ENCODE measurements around the gene UGT1A4. TPM values are rescaled to one million over a fixed set of nuclear protein-coding genes. Genes with fewer than 3 reads are reported as not detected.

The UGT1A4 gene
- total RNA-seq, 1 donor from 2014 or later = not detected

DNA sequence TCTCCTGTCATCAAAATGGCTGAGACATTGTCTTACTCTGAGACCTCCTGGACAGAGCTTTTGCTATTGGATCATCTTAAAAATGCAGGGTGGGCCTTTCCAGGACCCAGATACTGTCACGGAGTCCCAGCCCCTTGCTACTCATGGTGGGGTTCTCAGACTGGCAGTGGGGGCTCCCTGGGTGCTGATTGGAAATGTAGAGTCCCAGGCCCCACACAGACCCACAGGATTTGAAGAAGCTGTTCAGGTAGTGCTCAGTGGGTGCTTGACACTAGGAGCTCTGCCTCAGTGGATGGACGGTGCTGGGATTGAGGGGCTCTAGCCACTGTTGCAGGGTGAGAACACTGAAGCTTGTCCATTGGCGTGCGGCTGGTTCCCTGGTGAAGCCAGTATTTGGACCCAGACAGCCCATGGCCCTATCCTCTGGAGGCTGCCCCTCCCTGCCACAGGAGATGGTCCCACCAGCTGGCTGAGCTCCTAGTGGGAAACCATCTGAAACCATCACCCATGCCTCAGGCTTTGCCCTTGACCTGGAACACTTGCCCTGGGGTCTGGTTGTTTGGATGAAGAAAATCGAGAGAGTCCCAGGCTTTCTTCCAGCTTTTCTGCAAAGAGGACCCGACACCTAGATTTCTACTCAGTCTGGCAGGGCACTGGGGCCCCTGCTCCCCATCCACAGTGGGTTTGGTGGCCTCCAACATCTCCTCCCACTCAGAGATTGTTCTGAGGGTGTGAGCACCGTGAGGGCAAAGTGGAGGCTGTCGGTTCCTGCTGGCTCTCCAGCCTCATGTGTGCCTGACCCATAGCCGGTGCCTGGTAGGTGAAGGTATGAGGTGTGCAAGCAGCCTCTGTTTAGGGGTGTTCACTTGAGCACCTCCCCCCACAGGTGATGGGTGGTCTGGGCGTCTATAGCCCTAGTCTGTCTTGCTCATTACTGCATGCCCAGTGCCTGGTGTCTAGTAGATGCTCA lies 89.7 kb downstream of the UGT1A4 start:
- DNase-seq (ENCODE audit: low read depth) = no peak

DNA sequence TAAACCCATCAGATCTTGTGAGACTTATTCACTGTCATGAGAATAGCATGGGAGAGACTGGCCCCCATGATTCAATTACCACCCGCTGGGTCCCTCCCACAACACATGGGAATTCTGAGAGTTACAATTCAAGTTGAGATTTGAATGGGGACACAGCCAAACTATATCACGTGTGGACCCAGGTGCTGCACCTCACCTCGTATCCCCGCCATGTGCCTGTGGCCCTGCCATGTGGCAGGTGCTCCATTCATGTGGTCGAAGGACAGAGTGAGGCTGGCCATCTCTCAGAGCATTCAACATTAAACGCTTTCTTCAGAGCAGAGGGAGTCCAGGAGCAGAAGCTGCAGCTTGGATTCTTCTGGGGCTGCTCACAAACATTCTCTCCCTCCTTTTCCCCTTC lies 91.8 kb downstream of the UGT1A4 start:
- DNase-seq (ENCODE audit: low read depth) = no peak

DNA sequence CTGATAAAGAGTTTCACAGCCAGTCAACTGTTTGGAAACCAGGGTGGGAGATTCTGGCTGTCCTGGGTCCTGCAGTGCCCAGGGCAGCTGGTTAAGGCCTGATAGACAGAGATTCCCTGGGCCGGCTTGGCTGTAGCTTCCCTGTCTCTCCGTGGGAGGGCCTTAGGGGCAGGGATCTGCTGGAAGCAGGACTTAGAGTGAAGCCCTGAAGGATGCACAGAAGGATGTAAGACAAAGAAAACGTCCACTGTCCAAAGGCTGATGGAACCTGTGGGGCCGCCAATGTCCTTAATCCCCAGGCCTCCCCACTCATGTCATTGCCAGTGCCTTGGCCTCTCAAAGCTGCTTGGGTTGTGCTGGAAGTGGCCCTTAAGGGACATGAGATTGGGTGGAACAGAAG lies 92.6 kb downstream of the UGT1A4 start:
- no peak for DNase-seq (ENCODE audit: low read depth)

DNA sequence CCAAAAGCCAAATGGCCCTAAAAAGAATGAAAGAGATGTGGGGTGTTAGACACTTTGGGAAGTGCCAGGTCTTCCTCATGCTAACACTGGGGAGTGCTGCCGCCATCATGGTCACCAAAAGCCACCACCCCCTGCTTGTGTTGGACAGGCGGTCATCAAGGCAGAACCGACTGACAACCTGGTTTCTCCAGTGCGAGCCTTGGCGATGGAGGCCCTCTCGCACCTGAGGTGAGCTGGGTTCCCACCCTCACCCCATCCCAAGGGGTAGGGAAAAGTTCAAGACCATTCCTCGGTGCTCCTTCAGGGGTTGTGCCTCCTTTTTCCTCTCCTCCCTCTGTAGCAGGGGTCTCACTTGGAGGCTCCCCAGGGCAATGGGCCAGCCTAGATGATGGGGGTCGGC lies 93.2 kb downstream of the UGT1A4 start:
- no peak for DNase-seq (ENCODE audit: low read depth)

DNA sequence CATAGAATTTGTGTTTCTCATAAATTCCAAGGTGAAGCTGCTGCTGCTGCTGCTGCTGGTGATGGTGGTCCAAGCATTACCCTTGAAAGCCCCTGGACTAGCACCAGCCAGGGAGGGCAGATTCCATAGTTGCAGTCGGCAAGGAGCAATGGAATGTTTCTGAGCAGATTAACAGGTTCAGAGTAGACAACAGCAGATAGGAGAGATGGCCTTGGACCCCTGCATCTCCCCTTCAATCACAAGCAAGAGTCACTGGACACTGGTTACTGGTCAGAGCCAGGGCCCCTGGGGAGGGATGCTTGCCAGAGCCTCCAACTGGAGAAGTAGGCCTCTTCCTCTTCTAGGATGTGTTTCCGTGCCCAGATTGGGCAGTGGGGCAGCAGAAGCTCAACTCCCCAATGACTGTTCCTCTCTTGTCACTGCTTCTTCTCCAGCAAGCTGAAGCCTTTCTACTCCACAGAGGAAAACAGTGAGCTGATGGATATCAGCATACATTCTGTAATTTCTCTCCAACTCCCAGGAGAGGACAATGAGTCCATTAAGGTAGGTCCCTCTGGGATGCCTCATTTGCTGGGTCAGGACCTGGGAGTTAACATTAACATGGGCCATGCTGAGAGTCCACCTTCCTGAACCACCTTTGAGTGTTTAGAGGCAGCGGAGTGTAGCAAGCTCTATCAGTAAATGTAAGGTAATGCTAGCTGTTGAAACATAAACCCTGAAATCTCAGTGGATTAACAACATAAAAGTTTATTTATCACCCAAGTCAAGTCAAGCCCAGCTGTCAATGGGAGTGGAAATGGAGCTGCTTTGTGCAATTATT lies 94.9 kb downstream of the UGT1A4 start:
- DNase-seq (ENCODE audit: low read depth) = no peak

DNA sequence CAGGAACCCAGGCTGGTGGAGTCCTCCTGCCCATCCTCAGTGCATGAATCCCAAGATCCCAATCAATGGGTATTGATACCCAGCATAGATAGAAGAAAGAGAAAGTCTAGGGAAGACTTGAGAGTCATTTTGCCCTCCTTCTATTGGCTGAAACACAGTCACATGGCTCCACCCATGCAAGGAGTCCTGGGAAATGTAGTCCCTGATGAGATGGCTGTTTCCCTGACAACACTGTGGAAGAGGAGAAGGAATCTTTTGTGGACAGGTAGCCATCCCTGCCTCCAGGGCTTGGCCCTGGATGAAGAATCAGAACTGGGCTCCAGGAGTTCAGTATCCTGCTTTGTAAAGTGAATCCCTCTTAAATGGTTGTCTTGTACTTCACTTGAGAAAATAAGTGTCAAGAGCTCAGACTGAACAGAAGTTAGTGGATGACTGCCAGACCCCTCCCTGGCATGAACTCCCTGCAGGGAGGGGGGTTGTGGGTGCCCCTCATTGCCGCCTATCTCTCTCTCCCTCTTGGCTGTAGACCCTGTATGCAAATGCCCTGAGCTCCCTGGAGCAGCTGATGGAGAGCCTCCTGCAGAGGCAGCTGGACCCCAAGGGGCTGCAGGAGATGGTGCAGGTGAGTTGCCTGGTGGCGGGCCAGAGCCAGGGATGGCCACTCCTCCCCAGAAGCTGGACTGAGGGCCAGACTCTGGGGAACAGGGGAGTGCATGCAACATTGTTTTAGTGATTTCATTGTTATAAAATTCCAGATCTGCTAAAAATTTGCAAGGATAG lies 95.7 kb downstream of the UGT1A4 start:
- no peak for DNase-seq (ENCODE audit: low read depth)

DNA sequence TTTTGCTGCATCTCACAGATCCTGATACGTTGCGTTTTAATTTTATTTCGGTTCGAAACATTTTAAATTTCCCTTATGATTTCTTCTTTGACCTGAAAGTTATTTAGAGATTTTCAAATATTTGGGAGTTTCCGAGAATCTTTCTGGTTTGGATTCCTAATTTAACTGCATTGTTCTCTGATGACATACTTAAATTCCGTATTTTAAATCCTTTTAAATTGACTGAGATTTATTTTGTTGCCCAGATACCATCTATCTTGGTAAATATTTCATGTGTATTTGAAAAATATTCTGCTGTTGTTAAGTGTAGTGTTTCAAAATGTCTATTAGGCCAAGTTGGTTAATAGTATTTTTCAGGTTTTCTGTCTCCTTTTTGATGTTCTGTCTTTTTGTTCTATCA lies 97.3 kb downstream of the UGT1A4 start:
- no peak for DNase-seq (ENCODE audit: low read depth)

DNA sequence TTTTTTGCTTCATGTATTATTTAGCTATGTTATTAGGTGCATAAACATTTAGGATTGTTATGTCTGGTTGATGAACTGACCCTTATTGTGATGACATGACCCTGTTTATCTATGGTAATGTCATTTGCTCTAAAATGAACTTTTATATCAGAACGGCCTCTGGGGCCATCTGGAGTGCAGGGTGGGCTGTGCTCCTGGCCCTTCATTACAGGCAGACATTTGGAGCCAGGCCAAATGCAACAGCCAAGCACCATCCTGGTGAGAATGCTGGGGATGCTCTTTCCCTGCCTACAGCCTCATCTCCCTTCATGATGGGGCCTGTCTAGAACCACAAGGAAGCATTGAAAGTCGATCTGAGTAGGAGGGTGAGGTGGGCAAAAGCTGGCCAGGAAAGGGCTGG lies 97.8 kb downstream of the UGT1A4 start:
- no peak for DNase-seq (ENCODE audit: low read depth)

DNA sequence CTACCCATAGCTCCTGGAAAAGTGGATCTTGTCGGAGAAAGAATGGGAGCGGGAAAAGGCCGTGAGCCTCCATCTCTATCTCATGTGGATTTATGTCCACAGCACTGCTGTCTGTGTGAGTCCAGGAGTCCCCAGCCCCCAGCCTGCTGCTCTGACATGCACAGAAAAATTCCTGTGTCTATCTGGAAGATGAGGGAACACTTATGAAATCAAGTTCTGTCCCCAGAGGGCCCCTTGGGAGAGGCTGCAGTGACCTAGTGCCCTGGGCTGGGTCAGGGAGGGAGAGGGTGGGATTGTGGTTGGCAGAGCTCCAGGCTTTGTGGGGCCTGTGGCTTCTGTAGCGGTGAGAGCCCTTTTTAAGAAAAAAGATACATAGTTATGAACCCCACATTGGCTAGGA lies 98.2 kb downstream of the UGT1A4 start:
- no peak for DNase-seq (ENCODE audit: low read depth)

DNA sequence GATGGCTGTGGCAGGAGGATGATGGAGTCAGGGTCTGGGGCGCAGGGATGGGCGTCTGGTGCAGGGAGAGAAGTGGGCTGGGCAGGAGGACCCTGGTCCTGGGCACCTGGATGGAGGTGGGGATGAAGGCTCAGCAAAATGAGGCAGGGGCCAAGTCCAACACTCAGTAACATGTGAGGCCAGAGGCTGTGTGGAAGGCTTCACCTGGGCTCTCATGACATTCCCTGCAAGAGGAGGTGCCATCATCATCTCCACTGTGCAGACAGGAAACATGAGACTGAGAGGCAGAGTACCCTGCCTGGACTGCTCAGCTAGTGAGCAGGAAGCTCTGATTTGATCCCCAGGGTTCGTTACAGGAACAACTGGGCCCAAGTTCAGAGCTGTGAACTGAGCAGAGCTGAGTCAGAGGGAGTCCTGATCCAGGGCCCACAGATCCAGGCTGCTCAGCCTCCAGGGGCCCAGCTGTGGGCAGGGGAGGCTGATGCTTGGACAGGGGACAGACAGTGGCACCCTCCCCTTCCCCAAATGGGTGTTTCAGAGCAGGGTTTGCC lies 98.9 kb downstream of the UGT1A4 start:
- no peak for DNase-seq (ENCODE audit: low read depth)

DNA sequence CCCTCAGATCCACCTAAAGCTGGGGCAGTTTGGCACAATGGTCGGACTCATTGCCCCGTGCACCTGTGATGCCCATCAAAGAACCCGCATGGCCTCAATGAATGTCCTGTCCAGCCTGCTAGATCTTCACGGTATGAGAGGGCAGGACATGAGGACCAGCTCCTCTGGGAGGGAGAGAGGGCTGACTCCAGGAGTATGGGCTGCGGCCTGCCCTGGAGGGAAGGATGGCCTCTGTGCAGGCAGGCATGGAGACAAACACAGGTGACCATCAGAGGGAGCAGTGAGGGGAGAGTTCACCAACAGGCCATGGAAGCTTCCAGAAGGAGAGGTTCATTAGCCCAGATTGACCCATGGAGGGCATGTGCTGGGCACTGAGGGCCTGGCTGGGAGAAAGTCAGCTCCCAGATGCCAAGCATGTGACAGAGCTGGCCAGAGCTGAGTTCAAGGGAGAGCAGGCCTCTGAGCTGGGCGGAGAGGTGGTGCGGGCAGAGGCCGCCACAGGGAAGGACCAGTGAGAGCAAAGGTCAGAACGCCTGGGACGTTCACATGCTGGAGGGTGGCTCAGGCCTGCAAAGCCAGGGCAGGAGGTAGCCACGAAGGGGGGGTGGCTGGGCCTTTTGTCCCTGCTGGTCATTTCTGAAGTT lies 99.6 kb downstream of the UGT1A4 start:
- no peak for DNase-seq (ENCODE audit: low read depth)

DNA sequence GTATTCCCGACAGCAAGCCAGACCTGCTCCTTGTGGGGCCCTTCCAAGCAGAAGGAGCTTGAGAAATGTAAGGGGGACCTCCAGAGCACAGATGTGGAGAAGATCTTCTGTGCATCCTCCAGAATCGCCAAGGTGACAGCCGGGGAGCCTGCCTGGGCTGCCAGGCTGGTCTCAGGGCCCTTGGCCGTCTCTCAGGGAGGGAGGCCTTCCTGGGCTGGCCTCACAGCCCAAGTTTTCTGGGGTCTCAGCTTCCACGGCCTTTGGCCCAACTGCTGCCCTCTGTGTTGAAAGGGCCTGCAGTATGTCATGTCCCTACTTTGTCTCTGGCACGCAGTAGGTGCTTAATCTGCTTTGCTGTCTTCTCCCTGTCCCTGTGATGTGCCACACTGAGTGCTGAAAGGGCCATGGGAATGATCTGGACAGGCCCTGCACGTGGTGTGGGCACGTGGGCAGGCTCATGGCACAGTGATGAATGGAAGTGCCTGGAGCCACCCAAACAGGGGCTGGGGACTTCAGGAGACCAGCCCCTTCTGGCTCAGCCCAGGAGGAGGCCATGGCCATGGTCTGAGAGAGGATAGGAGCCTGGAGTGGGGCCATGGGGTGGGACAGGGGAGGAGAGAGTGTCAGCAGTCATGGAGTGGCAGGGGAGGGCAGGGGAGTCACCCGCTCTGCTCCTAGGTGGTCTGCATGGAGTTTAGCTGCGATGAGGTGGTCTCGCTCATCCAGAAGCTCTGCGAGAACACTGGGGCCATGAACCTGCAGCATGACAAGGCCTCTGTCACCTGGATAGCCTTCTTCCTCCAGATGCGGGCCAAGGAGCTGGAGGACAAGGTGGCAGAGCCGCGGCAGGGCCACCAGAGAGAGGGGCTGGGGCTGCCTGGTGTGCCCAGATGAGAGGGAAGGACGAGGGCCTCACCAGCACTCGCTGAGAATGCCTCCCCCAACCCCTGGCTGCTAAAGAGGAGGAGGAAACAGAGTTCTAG lies 100.4 kb downstream of the UGT1A4 start:
- no peak for DNase-seq (ENCODE audit: low read depth)

DNA sequence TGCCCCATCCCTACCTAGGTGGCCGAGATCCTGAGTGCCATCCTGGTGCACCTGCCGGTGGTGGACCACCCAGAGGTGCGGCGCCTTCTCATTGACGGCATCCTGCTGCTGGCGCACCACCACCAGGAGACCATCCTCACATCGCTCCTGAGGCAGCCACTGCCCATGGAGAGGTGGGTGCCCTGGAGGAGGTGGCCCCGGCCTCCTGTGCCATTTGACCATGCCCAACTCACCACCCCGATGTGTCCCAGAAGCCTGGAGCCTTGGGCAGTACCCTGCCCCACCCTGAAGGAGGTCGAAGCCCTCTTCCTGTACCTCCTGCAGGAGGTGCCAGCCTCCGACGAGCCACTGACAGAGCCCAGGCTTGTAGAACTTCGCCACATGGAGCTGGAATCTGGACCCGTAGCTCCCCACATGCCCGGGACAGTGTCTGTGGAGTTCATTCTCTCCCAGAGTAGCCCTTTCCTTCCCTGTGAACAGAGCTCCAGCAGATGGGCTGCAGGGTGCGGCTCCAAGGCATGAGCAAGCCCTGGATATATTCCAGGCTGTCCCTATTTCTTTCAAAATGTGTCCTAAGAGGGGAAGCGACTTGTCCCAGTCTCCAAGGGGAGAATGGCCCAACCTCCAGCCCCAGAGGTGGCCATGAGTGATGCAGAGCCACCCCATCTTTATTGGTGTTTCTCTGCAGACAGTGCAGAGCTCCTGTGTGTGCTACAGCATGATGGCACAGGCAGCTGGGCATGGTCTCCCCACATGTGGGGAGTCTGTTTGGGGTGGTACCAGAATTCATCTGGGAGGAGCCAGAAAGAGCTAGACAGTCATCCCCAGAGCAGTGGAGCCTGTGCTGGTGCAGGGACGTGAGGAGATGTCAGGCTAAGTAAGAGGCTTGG lies 101.6 kb downstream of the UGT1A4 start:
- DNase-seq (ENCODE audit: low read depth) = no peak

DNA sequence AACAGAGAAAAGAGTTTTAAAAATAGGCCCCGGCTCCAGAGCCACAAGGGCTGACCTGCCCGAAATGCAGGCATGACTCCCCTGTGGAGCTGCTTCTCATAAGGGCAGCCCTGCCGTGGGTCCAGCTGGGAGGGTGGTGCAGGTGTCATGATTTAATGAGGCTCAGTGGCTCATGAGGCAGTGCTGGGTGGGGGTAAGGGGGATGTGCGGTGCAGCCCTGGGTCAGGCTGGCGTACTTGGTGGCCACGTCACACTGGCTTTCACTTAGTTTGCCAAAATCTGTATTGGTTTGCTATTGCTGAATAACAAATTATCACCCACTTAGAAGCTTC lies 102.2 kb downstream of the UGT1A4 start:
- DNase-seq (ENCODE audit: low read depth) = no peak

DNA sequence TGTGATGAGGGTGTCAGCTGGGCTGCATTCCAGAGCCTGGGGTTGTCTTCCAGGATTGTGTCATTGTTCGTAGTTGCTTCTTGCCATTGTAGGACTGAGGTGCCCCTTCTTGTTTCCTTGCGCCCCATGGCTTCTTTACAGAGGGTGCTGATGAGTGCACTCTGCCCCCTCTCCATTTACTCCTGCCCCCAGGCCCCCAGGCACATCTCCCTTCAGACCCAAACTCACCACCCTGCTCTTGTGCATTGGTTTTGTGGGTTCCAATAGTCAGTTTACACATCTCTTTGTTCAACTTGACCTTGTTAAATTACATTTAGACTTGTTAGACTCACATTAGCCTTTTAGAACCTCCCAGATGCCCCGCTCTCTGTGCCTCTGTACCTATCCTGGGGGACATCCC lies 102.7 kb downstream of the UGT1A4 start:
- DNase-seq (ENCODE audit: low read depth) = no peak

DNA sequence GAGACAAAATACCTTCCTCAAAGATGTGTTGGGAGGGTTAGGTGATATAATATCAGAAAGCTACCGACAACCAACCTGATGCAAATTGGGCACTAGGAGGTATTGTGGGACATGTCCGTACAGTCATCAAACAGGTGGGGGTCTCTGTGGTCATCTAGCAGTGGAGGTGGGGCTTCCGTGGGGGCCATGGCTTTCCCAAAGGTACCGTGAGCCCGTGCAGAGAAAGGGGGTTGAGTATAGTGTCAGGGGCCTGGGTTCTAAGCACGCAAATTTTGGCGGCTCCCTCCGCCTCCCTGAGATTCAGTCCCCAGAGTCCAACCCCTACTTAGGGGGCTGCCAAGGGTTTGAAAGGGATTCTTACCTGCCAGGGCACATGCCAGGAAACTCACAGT lies 103.2 kb downstream of the UGT1A4 start:
- no peak for DNase-seq (ENCODE audit: low read depth)

DNA sequence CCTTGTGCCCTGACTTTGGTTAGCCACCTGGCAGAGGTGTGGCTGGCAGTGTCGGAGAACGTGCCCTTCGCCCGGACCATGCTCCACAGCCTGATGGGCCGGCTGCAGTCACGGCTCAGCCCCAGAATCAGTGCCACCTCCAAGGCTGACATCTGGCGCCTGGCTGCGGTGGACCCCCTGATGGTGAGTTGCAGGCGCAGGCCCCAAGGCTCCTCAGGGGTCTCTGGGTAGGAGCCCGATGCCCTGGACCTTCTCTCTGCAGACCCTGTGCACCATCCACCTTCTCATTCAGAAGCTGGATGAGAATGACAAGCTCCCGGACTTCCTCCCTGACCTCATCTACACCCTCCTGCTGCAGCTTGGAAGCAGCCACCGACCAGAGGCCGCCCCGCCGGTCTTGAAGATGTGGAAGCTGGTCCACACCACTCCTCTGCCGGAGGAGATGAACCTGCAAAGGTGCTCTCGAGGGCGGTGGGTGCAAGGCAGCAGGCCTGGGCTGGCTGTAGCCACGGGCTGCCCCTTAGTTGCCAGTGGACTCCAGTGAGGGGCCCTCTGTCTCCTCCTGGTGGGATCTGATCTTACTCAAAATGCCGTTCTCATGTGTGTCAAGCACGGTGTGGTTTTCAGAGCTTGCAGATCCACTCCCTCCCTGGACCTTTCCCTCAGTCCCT lies 103.7 kb downstream of the UGT1A4 start:
- DNase-seq (ENCODE audit: low read depth) = no peak

Data from myocyte (in vitro differentiated cells).